ENCODE results near the gene PTX3. TPM values are rescaled to one million over a fixed set of nuclear protein-coding genes. Genes with fewer than 3 reads are reported as not detected.

PTX3 gene
- polyA plus RNA-seq, 4 donors: 3.8 to 5.4 (median 4.1) TPM

DNA sequence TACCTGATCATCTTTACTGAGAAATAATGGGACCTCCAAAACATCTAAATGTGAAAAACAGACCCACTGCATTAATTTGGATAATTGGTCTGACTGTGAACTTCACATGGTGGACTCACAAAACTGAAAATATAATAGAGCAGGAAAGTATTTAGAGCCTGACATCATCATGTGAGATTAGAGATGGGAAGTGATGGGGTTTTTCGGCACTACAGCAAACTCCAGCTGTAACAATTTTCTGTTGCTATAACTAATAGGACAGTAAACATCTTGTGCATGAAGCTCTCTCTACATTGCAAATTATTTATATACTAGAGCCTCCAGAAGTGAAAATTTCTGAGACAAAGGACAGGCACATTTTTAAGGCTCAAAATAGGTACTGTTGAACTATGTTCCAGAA lies 34.4 kb downstream of the PTX3 start:
- DNase-seq (ENCODE audit: low read depth in 4 of 4, low spot score in 2 of 4): no peak

DNA sequence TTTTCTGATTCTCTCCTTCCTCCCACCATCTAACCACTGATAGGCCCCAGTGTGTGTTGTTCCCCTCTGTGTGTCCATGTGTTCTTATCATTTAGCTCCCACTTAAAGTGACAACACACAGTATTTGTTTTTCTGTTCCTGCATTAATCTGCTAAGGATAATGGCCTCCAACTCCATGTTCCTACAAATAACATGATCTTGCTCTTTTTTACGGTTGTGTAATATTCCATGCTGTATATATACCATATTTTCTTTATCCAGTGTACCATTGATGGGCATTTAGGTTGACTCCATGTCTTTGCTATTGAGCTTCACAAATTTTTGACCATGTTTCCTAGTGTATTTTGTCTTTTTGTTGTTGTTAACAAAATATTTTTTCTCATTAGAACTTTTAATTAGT lies 36.0 kb downstream of the PTX3 start:
- DNase-seq (ENCODE audit: low read depth in 4 of 4, low spot score in 2 of 4): no peak

DNA sequence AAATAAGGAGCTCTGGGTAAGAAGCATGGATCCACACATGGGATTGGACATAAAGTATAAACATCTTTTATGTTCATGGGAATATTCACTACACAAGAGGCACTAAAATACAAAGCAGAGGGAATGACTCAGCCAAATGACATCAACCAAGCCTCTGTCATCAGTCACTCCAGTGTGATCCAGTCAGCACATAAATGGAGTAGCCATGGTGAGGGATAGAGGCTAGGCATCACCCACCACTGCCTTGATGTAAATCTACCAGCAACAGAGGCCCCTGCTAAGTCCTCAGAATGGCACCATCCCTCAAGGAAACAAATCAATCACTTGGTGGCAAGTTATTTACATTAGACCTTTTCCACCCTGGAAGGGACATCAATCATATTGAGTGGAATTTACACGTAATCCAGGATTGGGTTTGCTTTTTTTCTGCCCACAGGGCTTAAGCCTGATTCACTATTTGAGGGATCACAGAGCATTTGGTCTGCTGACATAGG lies 39.3 kb downstream of the PTX3 start:
- no peak for DNase-seq (ENCODE audit: low read depth in 4 of 4, low spot score in 2 of 4)

GRCh38 chr3:157477441-157477840 lies 40.8 kb downstream of the PTX3 start:
- no peak for DNase-seq (ENCODE audit: low read depth in 4 of 4, low spot score in 2 of 4)

DNA sequence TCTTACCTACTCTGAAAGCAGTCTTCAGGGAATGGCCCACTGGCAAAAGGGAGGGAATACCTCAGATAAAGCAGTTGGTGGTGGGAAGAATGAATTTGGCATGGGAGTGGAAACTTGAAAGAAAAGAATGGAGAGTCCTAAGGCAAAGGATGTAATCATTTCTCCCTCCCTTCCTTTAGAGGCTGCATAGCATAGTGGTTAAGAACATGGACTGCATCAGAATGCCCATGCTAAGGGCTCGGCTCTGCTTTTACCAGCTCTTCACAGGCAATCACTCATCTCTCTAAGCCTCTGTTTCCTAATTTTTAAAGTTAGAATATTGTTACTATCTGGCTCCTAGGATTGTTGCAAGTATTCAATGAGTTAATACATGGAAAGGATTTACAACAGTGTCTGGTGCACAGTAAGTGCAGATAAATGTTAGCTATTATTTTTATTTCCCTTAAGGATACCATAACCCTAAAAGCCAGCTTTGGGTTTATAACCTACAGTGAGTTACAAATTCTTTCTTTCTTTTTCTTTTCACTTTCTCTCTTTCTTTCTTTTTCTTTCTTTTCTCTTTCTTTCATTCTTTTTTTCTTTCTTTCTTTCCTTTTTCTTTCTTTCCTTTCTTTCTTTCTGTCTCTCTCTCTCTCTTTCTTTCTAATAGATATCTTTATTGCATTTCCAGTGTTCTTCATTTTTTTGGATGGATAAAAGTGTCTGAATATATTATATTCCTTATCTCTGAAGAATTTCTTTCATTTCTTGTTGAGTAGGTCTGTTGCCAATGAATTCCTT lies 43.0 kb downstream of the PTX3 start:
- DNase-seq (ENCODE audit: low read depth in 4 of 4, low spot score in 2 of 4): no peak

DNA sequence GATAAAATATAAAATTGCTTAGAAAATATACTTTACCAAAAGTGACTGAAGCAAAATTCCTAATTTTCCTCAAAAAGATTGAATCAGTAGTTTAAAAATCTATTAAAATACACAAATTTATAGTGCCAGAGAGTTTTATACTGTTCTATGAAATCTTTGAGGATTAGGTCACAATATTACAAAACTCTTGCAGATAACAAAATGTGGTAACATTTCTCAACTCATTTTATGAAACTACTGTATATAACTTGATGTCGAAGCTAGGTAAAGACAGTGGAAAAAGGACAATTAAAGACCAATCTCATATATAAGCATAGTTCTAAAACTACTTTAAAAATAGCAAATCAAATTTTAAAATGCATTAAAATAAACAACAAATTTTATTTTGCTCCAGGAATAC lies 50.7 kb downstream of the PTX3 start:
- no peak for DNase-seq (ENCODE audit: low read depth in 4 of 4, low spot score in 2 of 4)

DNA sequence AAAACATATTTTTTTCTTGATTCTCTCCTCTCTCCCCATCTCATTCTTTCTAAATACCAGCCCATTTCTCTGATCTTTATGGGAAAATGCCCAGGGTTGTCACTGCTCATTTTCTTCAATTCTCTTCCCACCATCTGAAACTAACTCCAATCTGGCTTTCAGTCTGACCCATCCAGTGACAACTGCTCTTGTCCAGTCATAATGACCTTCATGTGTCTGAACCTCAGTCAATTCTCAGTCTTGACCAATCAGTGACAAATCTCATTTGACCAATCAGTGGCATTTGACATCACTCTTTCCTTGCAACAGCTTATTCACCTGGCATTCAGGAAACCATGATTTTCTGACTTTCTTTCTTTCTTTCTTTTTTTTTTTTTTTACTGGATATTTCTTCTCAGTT lies 51.5 kb downstream of the PTX3 start:
- DNase-seq (ENCODE audit: low read depth in 4 of 4, low spot score in 2 of 4): no peak

DNA sequence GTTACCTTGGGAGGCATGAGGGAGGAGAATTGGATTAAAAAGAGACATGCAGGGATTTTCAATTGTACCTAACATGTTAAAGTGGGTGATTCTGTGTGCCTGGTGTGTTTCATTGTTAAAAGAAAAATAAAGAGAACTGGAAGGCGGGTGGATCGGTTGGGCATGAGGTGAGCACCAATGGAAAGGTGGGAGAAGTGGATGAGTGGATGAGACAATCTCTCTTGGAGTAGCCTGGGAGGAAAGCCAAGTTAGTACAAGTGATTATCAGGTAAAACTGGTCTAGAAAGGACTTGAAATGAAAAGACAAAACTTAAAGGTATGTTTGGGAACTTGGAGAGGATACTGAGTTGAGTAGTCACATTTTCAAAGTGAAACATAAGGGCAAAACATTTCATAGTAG lies 54.5 kb downstream of the PTX3 start:
- no peak for DNase-seq (ENCODE audit: low read depth in 4 of 4, low spot score in 2 of 4)

Other genes starting within 250 kb of the PTX3 start
- gene VEPH1, start 66.6 kb downstream of the PTX3 start, polyA plus RNA-seq (ENCODE audit: insufficient read length in 4 of 4): 10 to 100 TPM; 49.1 to 60.4 (median 53.8) TPM